GM23248 (cell line): ENCODE data around the gene LRMDA. TPM values are rescaled to one million over a fixed set of nuclear protein-coding genes. Genes with fewer than 3 reads are reported as not detected.

Experiments
- DNase-seq: peaks from one replicate; pipeline ENCODE4 v3.0.0-alpha.2; 2015
- H2AFZ ChIP-seq: fragments of 200-600 bp; sonication (generic); 2 replicates; pipeline ENCODE4 v1.6.1; 2016; ENCODE audit warnings: antibody characterized with exemption
- H3F3A ChIP-seq: fragments of 200-600 bp; sonication (generic); 2 replicates; pipeline ENCODE4 v1.6.1; 2016; ENCODE audit warnings: mild to moderate bottlenecking, antibody characterized with exemption, mixed run types; ENCODE audit not compliant: insufficient read depth
- H3K27ac ChIP-seq: fragments of 200-600 bp; sonication (generic); 2 replicates; pipeline ENCODE4 v1.5.1; 2016; ENCODE audit warnings: mild to moderate bottlenecking
- H3K27me3 ChIP-seq: fragments of 200-600 bp; sonication (generic); replicated peaks from 2 replicates; pipeline ENCODE4 v1.6.1; 2016; ENCODE audit warnings: mild to moderate bottlenecking; ENCODE audit not compliant: insufficient read depth
- H3K36me3 ChIP-seq: fragments of 200-600 bp; sonication (generic); 2 replicates; pipeline ENCODE4 v1.6.1; 2016; ENCODE audit warnings: low read depth, mild to moderate bottlenecking
- H3K4me1 ChIP-seq: fragments of 200-600 bp; sonication (generic); 2 replicates; pipeline ENCODE4 v1.6.1; 2016; ENCODE audit warnings: mild to moderate bottlenecking; ENCODE audit not compliant: insufficient read depth
- H3K4me2 ChIP-seq: fragments of 200-600 bp; sonication (generic); one replicate; pipeline ENCODE4 v1.6.1; 2016; ENCODE audit warnings: mild to moderate bottlenecking; ENCODE audit not compliant: unreplicated experiment
- H3K4me3 ChIP-seq: fragments of 200-600 bp; sonication (generic); 2 replicates; pipeline ENCODE4 v1.5.1; 2016; ENCODE audit warnings: mild to moderate bottlenecking
- H3K79me2 ChIP-seq: fragments of 200-600 bp; sonication (generic); 2 replicates; pipeline ENCODE4 v1.6.1; 2016; ENCODE audit warnings: mild to moderate bottlenecking; ENCODE audit not compliant: insufficient read depth
- H3K9ac ChIP-seq: fragments of 200-600 bp; sonication (generic); 2 replicates; pipeline ENCODE4 v1.6.1; 2016; ENCODE audit warnings: mild to moderate bottlenecking
- H3K9me2 ChIP-seq: fragments of 200-600 bp; sonication (generic); 2 replicates; pipeline ENCODE4 v1.6.1; 2016; ENCODE audit warnings: mixed run types, mild to moderate bottlenecking, moderate library complexity; ENCODE audit not compliant: insufficient read depth
- H3K9me3 ChIP-seq: fragments of 200-600 bp; sonication (generic); one replicate; pipeline ENCODE4 v1.6.1; 2017; ENCODE audit warnings: low read depth
- H4K20me1 ChIP-seq: fragments of 200-600 bp; sonication (generic); 2 replicates; pipeline ENCODE4 v1.6.0; 2016; ENCODE audit not compliant: insufficient read depth
- EZH2 ChIP-seq: fragments of 200-600 bp; sonication (generic); IDR thresholded peaks from 2 replicates; pipeline ENCODE4 v1.6.1; 2018; ENCODE audit warnings: antibody characterized with exemption, mild to moderate bottlenecking; ENCODE audit not compliant: insufficient read depth, poor library complexity, severe bottlenecking
- EZH2phosphoT487 ChIP-seq: fragments of 200-600 bp; sonication (generic); IDR thresholded peaks from 2 replicates; pipeline ENCODE4 v1.6.1; 2018; ENCODE audit warnings: antibody characterized with exemption, moderate library complexity, mild to moderate bottlenecking, low read depth; ENCODE audit not compliant: insufficient read depth
- WGBS, 2 experiments: methylation state at CpG; one replicate each; pipeline ENCODE4 v1.1.6; 2015 to 2017; ENCODE audit warnings: low lambda C conversion rate in 2 of 2, low coverage in 1 of 2; ENCODE audit errors: missing lambda C conversion rate in 2 of 2; 5-methylcytosine and 5-hydroxymethylcytosine counted together
- in situ Hi-C: fragments of 300-500 bp; cut with MboI; formaldehyde crosslinking; loops from 2 replicates; pipeline ENCODE4 v1.15.0; 2020
- polyA plus RNA-seq: library from polyadenylated mRNA; unstranded; fragments of >200 nt; fragmentation: Nextera tagmentation; extraction: Ambion mirVana; gene quantifications from 2 replicates; pipeline ENCODE4 v1.2.1, GENCODE V29; 2016
- total RNA-seq: library from RNA; depleted of rRNA; stranded (reverse); fragments of >200 nt; shearing (Covaris generic); gene quantifications from 2 replicates; pipeline ENCODE4 v1.2.3, GENCODE V29; 2014

LRMDA gene
- total and polyA plus RNA-seq, 2 experiments from 2014 or later, result 2.6 TPM; not detected in 1

DNA sequence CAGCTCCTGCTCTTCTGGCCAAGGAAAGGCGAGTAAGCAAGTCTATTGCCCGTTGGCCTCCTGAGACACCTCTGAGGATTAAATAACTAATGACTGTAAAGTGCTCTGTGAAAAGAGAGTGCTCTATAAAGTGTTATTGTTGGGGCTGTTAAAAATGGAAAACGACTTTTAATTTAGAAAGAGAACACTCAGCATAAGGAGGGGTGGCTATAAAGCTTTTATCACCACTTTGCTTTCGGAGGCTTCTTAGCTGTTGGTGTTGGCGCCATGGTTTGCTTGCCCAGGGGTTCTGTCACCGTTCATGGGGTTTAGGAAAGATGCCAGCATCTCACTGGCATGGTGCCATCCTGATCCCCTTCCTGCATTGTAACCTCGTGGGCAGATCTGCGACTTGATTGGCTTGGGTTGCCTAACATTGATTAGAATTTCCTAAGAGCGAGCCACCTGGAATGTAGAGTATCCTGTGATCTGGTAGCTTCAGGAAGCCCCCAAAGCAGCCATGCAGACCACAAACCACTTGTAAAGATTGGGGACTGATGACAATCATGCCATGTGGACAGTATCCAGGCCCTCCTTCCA lies 509.9 kb downstream of the LRMDA start:
- Histone ChIP-seq H3K4me2 (no peak overlapping the region), H3K36me3 (no peaks in the 10 kb centered on the region), H3K4me1 (no peaks in the 10 kb centered on the region), H2AFZ (no peak overlapping the region), H3K79me2 (no peaks in the 10 kb centered on the region), H4K20me1 (no peaks in the 10 kb centered on the region), H3K4me3 (no peak overlapping the region), H3F3A (no peaks in the 10 kb centered on the region), H3K9me2 (no peaks in the 10 kb centered on the region), H3K9ac (no peak overlapping the region), H3K27ac (no peak overlapping the region), H3K27me3 (peaks cover 16% of the 10 kb centered on the region; the same call in 1 of the 2 replicates), H3K9me3 (peaks cover 6% of the 10 kb centered on the region)
- DNase-seq, result no peak
- TF ChIP-seq EZH2phosphoT487 (no peak), EZH2 (no peak)
- in situ Hi-C loops, result no loop called here
- 65 to 69% methylated on average over 9 of the region's 9 CpGs for WGBS, 2 experiments

GRCh38 chr10:75944061-75944460 lies 512.6 kb downstream of the LRMDA start:
- H3K27me3 ChIP-seq, result 0 out of 2 replicates have a peak, but pooled peaks cover 6% of the 10 kb centered on the region
- no peak overlapping the region for H3K4me3 ChIP-seq
- H3K4me1 ChIP-seq, result no peaks in the 10 kb centered on the region
- no peak overlapping the region for H3K27ac ChIP-seq
- no peaks in the 10 kb centered on the region for H3K36me3 ChIP-seq
- in situ Hi-C loops, result no loop called here
- no peak overlapping the region for H2AFZ ChIP-seq
- H3K9me3 ChIP-seq, result peaks cover 6% of the 10 kb centered on the region
- no peaks in the 10 kb centered on the region for H3K9me2 ChIP-seq
- 30 to 34% methylated on average over 2 of the region's 2 CpGs for WGBS, 2 experiments
- no peaks in the 10 kb centered on the region for H3F3A ChIP-seq
- no peak overlapping the region for H3K4me2 ChIP-seq
- TF ChIP-seq EZH2phosphoT487, result no peak
- TF ChIP-seq EZH2, result no peak
- DNase-seq, result no peak
- H4K20me1 ChIP-seq, result no peaks in the 10 kb centered on the region
- H3K79me2 ChIP-seq, result no peaks in the 10 kb centered on the region
- no peak overlapping the region for H3K9ac ChIP-seq

GRCh38 chr10:75948583-75948982 lies 517.2 kb downstream of the LRMDA start:
- H3K9ac ChIP-seq, result no peak overlapping the region
- H3K4me3 ChIP-seq, result no peak overlapping the region
- TF ChIP-seq EZH2phosphoT487 (no peak), EZH2 (no peak)
- no peaks in the 10 kb centered on the region for H3K79me2 ChIP-seq
- 87 to 97% methylated on average over 3 of the region's 3 CpGs for WGBS, 2 experiments
- H3K9me3 ChIP-seq, result peaks cover 6% of the 10 kb centered on the region
- in situ Hi-C loops, result no loop called here
- no peak for DNase-seq
- H3K27ac ChIP-seq, result no peak overlapping the region
- H3K4me1 ChIP-seq, result no peaks in the 10 kb centered on the region
- no peaks in the 10 kb centered on the region for H3F3A ChIP-seq
- peaks cover 2% of the 10 kb centered on the region; the same call in 1 of the 2 replicates for H3K27me3 ChIP-seq
- H4K20me1 ChIP-seq, result no peaks in the 10 kb centered on the region
- H3K9me2 ChIP-seq, result no peaks in the 10 kb centered on the region
- no peak overlapping the region for H3K4me2 ChIP-seq
- H2AFZ ChIP-seq, result no peak overlapping the region
- no peaks in the 10 kb centered on the region for H3K36me3 ChIP-seq

DNA sequence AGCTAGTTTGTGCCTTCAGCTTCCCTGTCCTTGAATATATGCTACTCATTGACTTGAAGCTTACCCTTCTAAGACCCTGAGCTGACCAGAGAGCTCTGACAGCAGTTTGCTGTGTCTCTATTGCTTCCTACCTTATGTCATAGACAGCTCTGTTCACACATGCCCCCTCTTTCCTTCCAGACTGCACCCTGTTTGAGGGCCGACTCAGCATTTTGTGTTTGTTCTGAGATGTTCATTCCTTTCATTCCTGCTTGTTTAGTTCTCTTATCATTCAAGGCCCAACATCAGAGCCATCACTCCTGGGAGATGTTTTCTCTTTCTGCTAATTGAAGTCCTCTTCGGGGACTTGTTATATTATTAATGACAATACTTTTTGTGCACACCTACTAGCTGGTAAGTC lies 518.9 kb downstream of the LRMDA start:
- Histone ChIP-seq H2AFZ (no peak overlapping the region), H3K4me1 (no peaks in the 10 kb centered on the region), H3K27ac (no peak overlapping the region), H3K9ac (no peak overlapping the region), H3K27me3 (no peaks in the 10 kb centered on the region; the same call in 1 of the 2 replicates), H3K79me2 (no peaks in the 10 kb centered on the region), H3F3A (no peaks in the 10 kb centered on the region), H3K4me2 (no peak overlapping the region), H4K20me1 (no peaks in the 10 kb centered on the region), H3K4me3 (no peak overlapping the region), H3K9me2 (no peaks in the 10 kb centered on the region), H3K36me3 (no peaks in the 10 kb centered on the region), H3K9me3 (no peaks in the 10 kb centered on the region)
- 63 to 73% methylated on average over 2 of the region's 2 CpGs for WGBS, 2 experiments
- in situ Hi-C loops, result no loop called here
- TF ChIP-seq EZH2 (no peak), EZH2phosphoT487 (no peak)
- DNase-seq, result no peak
